Cardiac muscle cell (in vitro differentiated cells and primary cell): ENCODE measurements around the gene SEMA4A. TPM values are rescaled to one million over a fixed set of nuclear protein-coding genes. Genes with fewer than 3 reads are reported as not detected.
A peak's percentile ranks its signal among the peaks of the same experiment; 100 is the strongest.

ENCODE experiments used
- DNase-seq, 2 donors: peaks; one replicate each; pipeline versions ENCODE4 v3.0.0 to v3.0.0-alpha.2; 2010 to 2017; ENCODE audit warnings: low read depth in 1 of 2, low spot score in 1 of 2
- H3K27ac ChIP-seq: fragments of 200-600 bp; sonication (generic); 2 replicates; pipeline ENCODE4 v1.5.1; 2016
- H3K27me3 ChIP-seq: fragments of 200-600 bp; sonication (generic); 2 replicates; pipeline ENCODE4 v1.6.0; 2016; ENCODE audit warnings: control low read depth
- H3K36me3 ChIP-seq: fragments of 200-600 bp; sonication (generic); 2 replicates; pipeline ENCODE4 v1.5.1; 2016; ENCODE audit warnings: control low read depth
- H3K4me1 ChIP-seq: fragments of 200-600 bp; sonication (generic); 2 replicates; pipeline ENCODE4 v1.8.1; 2017; ENCODE audit warnings: low read depth, mild to moderate bottlenecking, mixed run types
- H3K4me3 ChIP-seq: fragments of 200-600 bp; sonication (generic); 2 replicates; pipeline ENCODE4 v1.5.1; 2016; ENCODE audit warnings: mild to moderate bottlenecking
- H3K9me3 ChIP-seq: fragments of 200-600 bp; sonication (generic); 2 replicates; pipeline ENCODE4 v1.5.1; 2017; ENCODE audit warnings: low read depth, mild to moderate bottlenecking, control low read depth
- polyA plus RNA-seq: library from polyadenylated mRNA; unstranded; fragments of >200 nt; fragmentation: Nextera tagmentation; extraction: Ambion mirVana; gene quantifications from 2 replicates; pipeline ENCODE4 v1.2.1, GENCODE V29; 2016
- total RNA-seq: library from RNA; depleted of rRNA; stranded (reverse); fragments of >200 nt; gene quantifications from 2 replicates; pipeline ENCODE4 v1.2.3, GENCODE V29; 2016
- TF ChIP-seq, protein P1 (sequence below): IDR thresholded peaks from 2 replicates; pipeline ENCODE4 v1.5.1; 2012; ENCODE audit warnings: low read depth, mild to moderate bottlenecking, low read length

The SEMA4A gene
- total and polyA plus RNA-seq, 2 experiments from 2014 or later, result 0.65 to 8.6 TPM

DNA sequence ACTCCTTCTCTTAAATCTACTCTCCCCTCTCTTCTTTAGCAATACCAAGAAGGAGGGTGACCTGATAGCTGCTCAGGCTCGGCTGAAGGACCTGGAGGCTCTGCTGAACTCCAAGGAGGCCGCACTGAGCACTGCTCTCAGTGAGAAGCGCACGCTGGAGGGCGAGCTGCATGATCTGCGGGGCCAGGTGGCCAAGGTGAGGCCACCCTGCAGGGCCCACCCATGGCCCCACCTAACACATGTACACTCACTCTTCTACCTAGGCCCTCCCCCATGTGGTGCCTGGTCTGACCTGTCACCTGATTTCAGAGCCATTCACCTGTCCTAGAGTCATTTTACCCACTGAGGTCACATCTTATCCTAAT is 22.8 kb upstream of the SEMA4A start:
- Histone ChIP-seq H3K4me1 (peaks cover 38% of the 10 kb centered on the region), H3K36me3 (peaks cover 42% of the 10 kb centered on the region), H3K4me3 (no peak overlapping the region), H3K9me3 (no peaks in the 10 kb centered on the region), H3K27ac (peak overlapping the region; percentile 45), H3K27me3 (no peaks in the 10 kb centered on the region)
- no peak for DNase-seq
- TF ChIP-seq, protein P1, sequence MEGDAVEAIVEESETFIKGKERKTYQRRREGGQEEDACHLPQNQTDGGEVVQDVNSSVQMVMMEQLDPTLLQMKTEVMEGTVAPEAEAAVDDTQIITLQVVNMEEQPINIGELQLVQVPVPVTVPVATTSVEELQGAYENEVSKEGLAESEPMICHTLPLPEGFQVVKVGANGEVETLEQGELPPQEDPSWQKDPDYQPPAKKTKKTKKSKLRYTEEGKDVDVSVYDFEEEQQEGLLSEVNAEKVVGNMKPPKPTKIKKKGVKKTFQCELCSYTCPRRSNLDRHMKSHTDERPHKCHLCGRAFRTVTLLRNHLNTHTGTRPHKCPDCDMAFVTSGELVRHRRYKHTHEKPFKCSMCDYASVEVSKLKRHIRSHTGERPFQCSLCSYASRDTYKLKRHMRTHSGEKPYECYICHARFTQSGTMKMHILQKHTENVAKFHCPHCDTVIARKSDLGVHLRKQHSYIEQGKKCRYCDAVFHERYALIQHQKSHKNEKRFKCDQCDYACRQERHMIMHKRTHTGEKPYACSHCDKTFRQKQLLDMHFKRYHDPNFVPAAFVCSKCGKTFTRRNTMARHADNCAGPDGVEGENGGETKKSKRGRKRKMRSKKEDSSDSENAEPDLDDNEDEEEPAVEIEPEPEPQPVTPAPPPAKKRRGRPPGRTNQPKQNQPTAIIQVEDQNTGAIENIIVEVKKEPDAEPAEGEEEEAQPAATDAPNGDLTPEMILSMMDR, result no peak

DNA sequence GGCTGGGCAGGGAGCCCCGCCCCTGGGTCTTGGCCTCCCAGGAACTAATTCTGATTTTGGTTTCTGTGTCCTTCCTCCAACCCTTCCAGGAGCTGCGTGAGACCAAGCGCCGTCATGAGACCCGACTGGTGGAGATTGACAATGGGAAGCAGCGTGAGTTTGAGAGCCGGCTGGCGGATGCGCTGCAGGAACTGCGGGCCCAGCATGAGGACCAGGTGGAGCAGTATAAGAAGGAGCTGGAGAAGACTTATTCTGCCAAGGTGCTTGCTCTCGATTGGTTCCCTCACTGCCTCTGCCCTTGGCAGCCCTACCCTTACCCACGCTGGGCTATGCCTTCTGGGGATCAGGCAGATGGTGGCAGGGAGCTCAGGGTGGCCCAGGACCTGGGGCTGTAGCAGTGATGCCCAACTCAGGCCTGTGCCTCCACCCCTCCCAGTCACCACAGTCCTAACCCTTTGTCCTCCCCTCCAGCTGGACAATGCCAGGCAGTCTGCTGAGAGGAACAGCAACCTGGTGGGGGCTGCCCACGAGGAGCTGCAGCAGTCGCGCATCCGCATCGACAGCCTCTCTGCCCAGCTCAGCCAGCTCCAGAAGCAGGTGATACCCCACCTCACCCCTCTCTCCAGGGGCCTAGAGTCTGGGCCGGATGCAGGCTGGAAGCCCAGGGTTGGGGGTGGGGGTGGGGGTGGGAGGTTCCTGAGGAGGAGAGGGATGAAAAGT is 18.5 kb upstream of the SEMA4A start:
- peaks cover 71% of the 10 kb centered on the region for H3K36me3 ChIP-seq
- no peak for DNase-seq
- H3K9me3 ChIP-seq, result no peaks in the 10 kb centered on the region
- H3K4me1 ChIP-seq, result peaks cover 3% of the 10 kb centered on the region
- H3K27me3 ChIP-seq, result no peaks in the 10 kb centered on the region
- TF ChIP-seq, protein P1, result no peak
- H3K27ac ChIP-seq, result no peak overlapping the region
- H3K4me3 ChIP-seq, result no peak overlapping the region

DNA sequence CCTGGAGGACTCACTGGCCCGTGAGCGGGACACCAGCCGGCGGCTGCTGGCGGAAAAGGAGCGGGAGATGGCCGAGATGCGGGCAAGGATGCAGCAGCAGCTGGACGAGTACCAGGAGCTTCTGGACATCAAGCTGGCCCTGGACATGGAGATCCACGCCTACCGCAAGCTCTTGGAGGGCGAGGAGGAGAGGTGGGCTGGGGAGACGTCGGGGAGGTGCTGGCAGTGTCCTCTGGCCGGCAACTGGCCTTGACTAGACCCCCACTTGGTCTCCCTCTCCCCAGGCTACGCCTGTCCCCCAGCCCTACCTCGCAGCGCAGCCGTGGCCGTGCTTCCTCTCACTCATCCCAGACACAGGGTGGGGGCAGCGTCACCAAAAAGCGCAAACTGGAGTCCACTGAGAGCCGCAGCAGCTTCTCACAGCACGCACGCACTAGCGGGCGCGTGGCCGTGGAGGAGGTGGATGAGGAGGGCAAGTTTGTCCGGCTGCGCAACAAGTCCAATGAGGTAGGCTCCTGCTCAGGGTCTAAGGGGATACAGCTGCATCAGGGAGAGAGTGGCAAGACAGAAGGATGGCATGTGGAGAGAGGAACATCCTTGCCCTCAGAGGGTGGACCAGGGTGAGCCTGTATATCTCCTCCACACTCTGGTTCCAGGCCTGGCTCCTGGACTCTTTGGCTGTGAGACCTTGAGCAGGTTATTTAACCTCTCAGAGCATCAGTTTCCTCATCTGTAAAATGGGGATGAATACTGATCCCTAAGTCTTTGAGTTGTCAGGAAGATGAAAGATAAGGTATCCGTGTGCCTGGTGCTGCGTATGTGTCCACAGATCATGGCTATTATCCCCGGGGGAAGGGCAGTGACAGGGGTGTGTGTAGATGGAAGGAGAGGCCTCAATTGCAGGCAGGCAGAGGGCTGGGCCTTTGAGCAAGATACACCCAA is 17.2 kb upstream of the SEMA4A start:
- Histone ChIP-seq H3K27ac (no peak overlapping the region), H3K36me3 (peaks cover 64% of the 10 kb centered on the region), H3K4me1 (no peaks in the 10 kb centered on the region), H3K4me3 (no peak overlapping the region), H3K9me3 (no peaks in the 10 kb centered on the region), H3K27me3 (no peaks in the 10 kb centered on the region)
- TF ChIP-seq, protein P1, result no peak
- no peak for DNase-seq

DNA sequence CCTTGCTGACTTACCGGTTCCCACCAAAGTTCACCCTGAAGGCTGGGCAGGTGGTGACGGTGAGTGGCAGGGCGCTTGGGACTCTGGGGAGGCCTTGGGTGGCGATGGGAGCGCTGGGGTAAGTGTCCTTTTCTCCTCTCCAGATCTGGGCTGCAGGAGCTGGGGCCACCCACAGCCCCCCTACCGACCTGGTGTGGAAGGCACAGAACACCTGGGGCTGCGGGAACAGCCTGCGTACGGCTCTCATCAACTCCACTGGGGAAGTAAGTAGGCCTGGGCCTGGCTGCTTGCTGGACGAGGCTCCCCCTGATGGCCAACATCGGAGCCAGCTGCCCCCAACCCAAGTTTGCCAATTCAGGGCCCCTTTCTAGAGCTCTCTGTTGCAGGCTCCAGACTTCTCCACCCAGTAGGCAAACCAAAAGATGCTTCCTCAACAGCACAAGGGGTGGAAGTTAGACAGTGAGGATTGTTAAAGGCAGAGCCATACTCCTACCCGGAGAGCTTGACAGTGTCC is 16.4 kb upstream of the SEMA4A start:
- TF ChIP-seq, protein P1, result peak; percentile 10
- Histone ChIP-seq H3K36me3 (peaks cover 58% of the 10 kb centered on the region), H3K4me1 (no peaks in the 10 kb centered on the region), H3K9me3 (no peaks in the 10 kb centered on the region), H3K27ac (no peak overlapping the region), H3K4me3 (no peak overlapping the region), H3K27me3 (no peaks in the 10 kb centered on the region)
- no peak for DNase-seq

- H3K9me3 ChIP-seq, result no peaks in the 10 kb centered on the region
- no peaks in the 10 kb centered on the region for H3K4me1 ChIP-seq
- no peak overlapping the region for H3K27ac ChIP-seq
- no peaks in the 10 kb centered on the region for H3K27me3 ChIP-seq
- H3K36me3 ChIP-seq, result peaks cover 50% of the 10 kb centered on the region
- H3K4me3 ChIP-seq, result no peak overlapping the region
- TF ChIP-seq, protein P1, result no peak
- DNase-seq, result no peak
These were observed 14.9 kb upstream of the SEMA4A start for GRCh38 chr1:156138458-156138867.
